ENCODE results near the gene MCHR2.

MCHR2 gene

GRCh38 chr6:99997141-99997540 lies 3.1 kb upstream of the MCHR2 start:
- no peak for DNase-seq (ENCODE audit: low read depth)
- H3K4me3 ChIP-seq (ENCODE audit: control insufficient read depth, low read depth, low read length): no peak overlapping the region
- TF ChIP-seq, protein P1, sequence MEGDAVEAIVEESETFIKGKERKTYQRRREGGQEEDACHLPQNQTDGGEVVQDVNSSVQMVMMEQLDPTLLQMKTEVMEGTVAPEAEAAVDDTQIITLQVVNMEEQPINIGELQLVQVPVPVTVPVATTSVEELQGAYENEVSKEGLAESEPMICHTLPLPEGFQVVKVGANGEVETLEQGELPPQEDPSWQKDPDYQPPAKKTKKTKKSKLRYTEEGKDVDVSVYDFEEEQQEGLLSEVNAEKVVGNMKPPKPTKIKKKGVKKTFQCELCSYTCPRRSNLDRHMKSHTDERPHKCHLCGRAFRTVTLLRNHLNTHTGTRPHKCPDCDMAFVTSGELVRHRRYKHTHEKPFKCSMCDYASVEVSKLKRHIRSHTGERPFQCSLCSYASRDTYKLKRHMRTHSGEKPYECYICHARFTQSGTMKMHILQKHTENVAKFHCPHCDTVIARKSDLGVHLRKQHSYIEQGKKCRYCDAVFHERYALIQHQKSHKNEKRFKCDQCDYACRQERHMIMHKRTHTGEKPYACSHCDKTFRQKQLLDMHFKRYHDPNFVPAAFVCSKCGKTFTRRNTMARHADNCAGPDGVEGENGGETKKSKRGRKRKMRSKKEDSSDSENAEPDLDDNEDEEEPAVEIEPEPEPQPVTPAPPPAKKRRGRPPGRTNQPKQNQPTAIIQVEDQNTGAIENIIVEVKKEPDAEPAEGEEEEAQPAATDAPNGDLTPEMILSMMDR (conservative IDR thresholded peaks at IDR 0.05; ENCODE audit: control insufficient read depth, insufficient read depth, low read depth, low read length): no peak

- TF ChIP-seq, protein P1 (conservative IDR thresholded peaks at IDR 0.05; ENCODE audit: control insufficient read depth, insufficient read depth, low read depth, low read length): no peak
- no peak overlapping the region for H3K4me3 ChIP-seq (ENCODE audit: control insufficient read depth, low read depth, low read length)
- DNase-seq (ENCODE audit: low read depth): no peak
Measured at GRCh38 chr6:99995916-99996315, 1.9 kb upstream of the MCHR2 start.

GRCh38 chr6:99993146-99993532 lies 884 bp downstream of the MCHR2 start:
- TF ChIP-seq, protein P1 (conservative IDR thresholded peaks at IDR 0.05; ENCODE audit: control insufficient read depth, insufficient read depth, low read depth, low read length): no peak
- H3K4me3 ChIP-seq (ENCODE audit: control insufficient read depth, low read depth, low read length): no peak overlapping the region
- no peak for DNase-seq (ENCODE audit: low read depth)

DNA sequence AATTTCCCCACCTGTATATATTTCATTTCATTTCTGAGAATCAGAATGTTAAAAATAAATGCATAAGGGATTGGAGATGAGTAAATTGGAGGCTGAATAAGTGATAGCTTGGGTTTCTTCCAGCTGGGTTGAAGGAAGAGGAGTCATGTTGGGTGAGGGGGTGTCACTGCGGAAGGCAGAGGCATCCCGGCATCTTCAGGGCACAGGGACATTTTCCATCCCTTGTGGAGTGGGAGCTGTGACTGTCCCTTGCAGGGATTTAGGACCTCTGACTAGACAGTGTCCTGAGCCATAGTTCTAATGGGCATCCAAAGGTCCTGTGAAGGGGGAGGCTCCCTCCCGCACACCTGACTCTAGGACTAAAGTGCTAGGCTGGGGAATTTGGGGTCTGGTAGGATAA lies 2.1 kb downstream of the MCHR2 start:
- H3K4me3 ChIP-seq (ENCODE audit: control insufficient read depth, low read depth, low read length): no peak overlapping the region
- no peak for DNase-seq (ENCODE audit: low read depth)
- TF ChIP-seq, protein P1 (conservative IDR thresholded peaks at IDR 0.05; ENCODE audit: control insufficient read depth, insufficient read depth, low read depth, low read length): no peak

GRCh38 chr6:99980741-99981140 lies 13.3 kb downstream of the MCHR2 start:
- DNase-seq (ENCODE audit: low read depth): no peak
- TF ChIP-seq, protein P1 (conservative IDR thresholded peaks at IDR 0.05; ENCODE audit: control insufficient read depth, insufficient read depth, low read depth, low read length): no peak
- H3K4me3 ChIP-seq (ENCODE audit: control insufficient read depth, low read depth, low read length): no peak overlapping the region

- TF ChIP-seq, protein P1 (conservative IDR thresholded peaks at IDR 0.05; ENCODE audit: control insufficient read depth, insufficient read depth, low read depth, low read length): no peak
- H3K4me3 ChIP-seq (ENCODE audit: control insufficient read depth, low read depth, low read length): no peak overlapping the region
- DNase-seq (ENCODE audit: low read depth): no peak
Measured at GRCh38 chr6:99979953-99980352, 14.1 kb downstream of the MCHR2 start.

GRCh38 chr6:99967052-99967451 lies 27.0 kb downstream of the MCHR2 start:
- TF ChIP-seq, protein P1 (conservative IDR thresholded peaks at IDR 0.05; ENCODE audit: control insufficient read depth, insufficient read depth, low read depth, low read length): no peak
- DNase-seq (ENCODE audit: low read depth): no peak
- no peak overlapping the region for H3K4me3 ChIP-seq (ENCODE audit: control insufficient read depth, low read depth, low read length)
